ENCODE data around the gene PPP2R3B.

Gene PPP2R3B

DNA sequence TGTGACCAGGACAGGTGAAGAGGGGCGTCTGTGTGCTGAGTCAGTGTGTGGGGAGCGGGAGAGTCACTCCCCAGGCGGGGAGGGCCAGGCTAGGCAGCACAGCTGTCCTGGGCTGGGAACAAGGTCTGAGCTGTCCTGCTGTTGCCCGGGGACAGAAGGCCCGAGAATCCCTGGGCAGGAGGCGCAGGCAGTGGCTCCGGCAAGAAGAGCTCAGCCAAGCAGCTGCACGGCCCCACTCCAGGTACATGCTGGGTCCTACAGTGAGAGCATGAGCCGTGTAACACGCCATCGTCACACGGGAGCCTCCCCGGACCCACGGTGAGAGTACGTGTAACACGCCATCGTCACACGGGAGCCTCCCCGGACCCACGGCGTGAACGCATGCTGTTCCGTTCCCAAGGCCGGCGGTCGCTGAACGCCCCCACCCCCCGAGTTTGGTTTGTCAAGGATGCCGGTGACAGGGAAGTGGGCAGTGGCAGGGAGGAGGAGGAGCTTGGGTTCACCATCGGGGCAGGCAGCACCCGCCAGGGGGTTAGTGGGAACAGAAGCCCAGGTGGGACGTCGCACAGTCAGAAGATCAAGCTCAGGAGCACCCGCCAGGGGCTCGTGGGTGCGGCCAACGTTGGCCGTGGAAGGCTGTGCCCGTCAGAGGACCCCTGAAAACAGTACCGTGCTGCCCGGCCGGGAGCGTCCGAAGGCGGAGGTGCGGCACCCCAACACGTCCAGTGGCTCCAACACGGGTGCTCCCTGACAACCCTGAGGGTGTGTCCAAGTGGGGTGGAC is 15.6 kb downstream of the PPP2R3B start:
- in situ Hi-C loops (cut with MboI; ENCODE audit: low sequenced_read_pairs): no loop called here

DNA sequence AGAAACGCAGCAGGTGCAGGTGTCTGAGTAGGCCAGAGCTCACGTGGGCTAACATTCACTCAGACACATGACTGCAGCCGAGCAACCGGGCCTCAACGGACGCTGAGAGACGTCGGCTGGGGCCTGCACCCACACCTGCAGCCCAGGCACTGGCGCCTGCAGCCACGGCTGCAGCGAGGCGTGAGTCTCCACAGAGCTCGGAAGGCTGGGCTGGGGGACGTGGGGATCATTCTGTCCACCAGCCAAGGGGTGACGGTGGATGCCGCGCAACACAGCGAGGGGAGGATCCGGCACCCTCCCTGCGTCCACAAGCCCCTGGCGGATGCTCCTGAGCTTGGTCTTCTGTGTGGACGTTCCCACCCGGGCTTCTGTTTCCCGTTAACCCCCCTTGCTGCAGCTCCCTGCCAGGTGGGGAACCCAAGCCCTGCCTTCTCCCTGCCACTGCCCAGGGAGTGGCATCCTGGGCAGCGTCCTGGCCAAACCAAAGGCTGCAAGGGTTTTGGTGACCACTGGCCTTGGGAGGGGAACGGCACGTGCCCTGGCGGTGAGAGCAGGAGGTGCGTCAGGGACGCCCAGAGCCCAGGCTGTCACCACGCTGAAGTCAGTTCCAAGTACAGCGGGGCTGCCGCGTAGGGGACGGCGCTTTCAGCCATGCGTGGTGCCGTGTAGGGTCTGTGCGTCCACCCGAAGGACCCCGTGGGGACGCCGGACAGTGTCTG is 16.3 kb downstream of the PPP2R3B start:
- in situ Hi-C loops (cut with MboI; ENCODE audit: low sequenced_read_pairs): no loop called here

DNA sequence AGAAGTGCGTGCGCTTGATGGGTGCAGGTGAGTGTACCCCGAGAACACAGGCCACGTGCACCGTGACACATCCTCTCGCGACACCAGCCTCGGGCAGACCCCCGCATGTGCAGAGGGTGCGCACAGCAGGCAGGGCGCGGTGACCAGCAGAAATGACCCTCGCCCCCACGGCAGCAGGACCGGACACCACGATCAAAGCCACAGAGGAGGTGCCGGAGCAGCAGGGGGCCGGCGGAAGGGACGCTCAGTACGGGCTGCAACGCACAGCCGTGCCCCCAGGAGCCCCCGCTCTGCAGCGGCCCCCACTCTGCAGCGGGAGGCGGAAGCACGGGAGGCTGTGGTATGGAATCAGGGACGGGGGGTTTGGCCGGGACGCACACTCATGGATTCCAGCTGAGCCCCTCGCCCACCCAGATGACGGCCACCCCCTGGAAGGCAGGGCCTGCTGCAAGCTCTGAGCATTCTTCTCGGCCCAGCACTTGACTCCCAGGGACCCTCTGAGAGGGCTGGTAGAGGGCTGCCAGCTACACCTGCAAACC is 17.1 kb downstream of the PPP2R3B start:
- in situ Hi-C loops (cut with MboI; ENCODE audit: low sequenced_read_pairs): no loop called here

DNA sequence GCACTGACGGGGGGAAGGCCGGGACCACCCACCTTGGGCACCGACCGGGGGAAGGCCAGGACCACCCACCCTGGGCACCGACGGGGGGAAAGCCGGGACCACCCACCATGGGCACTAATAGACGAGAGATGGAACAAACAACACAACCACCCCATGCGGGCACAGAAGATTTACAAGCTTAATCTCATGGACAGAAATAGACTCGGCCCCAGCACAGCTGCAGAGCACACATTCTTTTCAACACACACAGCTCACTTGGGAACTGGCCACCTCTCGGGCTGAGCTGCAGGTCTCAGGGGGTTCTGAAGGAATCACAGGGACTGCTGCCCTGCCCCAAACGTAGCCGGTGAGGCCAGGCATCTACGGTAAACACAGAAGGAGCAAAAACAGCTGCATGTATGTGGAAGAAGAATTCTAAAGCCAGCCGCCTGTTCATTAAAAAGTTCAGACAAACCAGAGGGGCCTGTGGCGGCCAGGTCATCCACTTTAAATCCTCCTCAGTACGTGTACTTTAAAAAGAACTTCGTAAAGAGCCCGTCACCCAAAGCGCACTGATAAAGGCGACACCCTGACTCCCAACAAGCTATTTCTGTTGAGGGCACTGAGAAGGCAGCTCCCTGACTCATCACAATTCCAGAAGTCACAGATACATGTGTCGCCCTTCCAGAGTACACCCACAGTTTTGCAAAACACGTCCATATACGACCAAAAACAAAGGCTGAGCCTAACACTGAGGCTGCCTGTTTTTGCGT is 17.7 kb downstream of the PPP2R3B start:
- in situ Hi-C loops (cut with MboI; ENCODE audit: low sequenced_read_pairs): no loop called here

DNA sequence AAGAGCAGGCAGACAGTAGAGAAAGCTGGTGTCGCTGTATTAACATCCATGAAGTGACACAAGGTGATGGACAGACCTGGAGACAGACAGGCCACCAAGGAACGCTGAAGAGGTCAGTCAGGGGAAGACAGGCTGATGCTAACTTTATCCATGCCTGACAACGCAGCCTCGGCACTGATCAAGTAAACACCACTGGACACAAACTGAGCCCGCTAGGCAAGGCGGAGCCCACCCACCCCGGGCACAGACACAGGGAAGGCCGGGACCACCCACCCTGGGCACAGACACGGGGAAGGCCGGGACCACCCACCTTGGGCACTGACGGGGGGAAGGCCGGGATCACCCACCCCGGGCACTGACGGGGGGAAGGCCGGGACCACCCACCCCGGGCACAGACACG is 18.8 kb downstream of the PPP2R3B start:
- in situ Hi-C loops (cut with MboI; ENCODE audit: low sequenced_read_pairs): no loop called here

- in situ Hi-C loops (cut with MboI; ENCODE audit: low sequenced_read_pairs): no loop called here
Observed at GRCh38 chrX:367349-367748, 19.4 kb downstream of the PPP2R3B start.

DNA sequence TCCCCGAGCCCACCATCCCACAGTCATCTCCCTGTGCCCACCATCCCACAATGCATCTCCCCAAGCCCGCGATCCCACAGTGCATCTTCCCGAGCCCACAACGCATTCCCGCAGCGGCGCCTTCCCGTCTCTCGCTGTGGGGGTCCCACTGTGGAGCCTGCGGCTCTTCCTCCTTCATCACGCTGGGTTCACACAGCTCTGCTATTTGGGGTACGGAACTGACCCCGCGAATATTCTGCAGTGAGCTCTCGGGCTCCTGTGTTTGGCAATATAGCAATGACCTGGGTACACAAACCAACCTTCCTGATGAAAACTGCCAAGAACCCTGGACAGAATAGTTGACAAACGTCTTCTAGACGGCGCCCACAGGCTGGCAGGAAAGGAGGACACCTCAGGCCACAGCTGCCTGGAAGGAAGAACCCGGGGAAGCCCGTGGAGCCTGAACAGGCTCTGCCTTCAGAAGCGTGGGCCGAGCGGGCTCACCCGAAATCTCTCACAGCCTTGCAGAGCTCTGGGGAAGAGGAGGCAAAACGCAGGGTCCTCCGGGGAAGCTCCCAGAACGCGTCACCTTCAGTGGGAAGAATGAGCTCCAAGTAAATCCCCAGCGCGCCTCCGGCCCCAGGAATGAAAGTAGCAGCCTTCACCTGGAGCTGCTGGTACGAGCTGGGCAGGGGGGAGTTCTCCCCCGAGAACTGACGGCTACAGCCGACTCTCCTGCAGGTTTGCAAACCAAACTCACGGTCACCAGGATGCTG is 22.9 kb downstream of the PPP2R3B start:
- in situ Hi-C loops (cut with MboI; ENCODE audit: low sequenced_read_pairs): no loop called here

GRCh38 chrX:362937-363620 is 23.6 kb downstream of the PPP2R3B start:
- in situ Hi-C loops (cut with MboI; ENCODE audit: low sequenced_read_pairs): no loop called here

- in situ Hi-C loops (cut with MboI; ENCODE audit: low sequenced_read_pairs): no loop called here
Observed at GRCh38 chrX:362351-362750, 24.4 kb downstream of the PPP2R3B start.

DNA sequence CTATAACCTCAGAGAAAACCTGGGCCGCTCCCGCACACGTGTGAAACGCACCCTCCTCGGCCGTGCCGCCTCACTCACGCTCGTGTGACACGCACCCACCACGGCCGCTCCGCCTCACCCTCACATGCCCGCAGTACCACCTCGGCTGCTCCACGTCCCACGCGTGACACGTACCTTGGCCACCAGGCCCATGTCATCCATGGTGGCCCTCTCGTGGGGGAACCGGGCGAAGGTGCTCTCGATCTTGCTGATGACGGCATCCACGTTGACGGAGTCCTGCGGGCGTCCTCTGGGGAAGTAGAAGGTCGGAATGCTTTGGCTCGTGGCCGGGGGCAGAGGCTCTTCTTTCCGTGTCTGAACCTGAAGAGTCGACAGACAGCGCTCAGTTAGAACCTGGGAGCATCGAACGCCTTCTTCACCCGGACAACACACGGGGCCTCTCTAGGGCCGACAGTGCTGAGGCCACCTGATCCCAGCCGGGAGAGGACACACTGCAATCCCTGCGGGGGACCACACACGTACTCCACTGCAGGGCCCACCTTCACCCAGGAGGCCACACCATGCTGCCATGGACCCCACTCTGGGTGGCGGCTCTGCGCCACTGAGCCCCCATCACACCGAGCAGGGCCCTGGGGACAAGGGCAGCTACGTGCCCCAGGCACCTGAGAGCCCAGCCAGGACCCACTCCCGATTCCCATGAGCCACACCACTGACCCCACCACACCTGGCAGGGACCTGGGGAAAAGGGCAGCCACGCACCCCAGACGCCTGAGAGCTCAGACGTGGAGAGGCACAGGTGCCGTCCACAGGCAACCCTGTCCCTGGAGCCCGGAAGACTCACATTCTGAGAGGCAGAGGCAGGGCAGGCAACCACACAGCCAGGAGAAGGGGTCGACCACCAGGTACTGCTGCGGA is 25.2 kb downstream of the PPP2R3B start:
- in situ Hi-C loops (cut with MboI; ENCODE audit: low sequenced_read_pairs): no loop called here

- in situ Hi-C loops (cut with MboI; ENCODE audit: low sequenced_read_pairs): no loop called here
Observed at GRCh38 chrX:360496-361150, 26.1 kb downstream of the PPP2R3B start.

- in situ Hi-C loops (cut with MboI; ENCODE audit: low sequenced_read_pairs): no loop called here
Observed at GRCh38 chrX:358651-359143, 28.0 kb downstream of the PPP2R3B start.

GRCh38 chrX:357693-358471 is 28.8 kb downstream of the PPP2R3B start:
- in situ Hi-C loops (cut with MboI; ENCODE audit: low sequenced_read_pairs): no loop called here

DNA sequence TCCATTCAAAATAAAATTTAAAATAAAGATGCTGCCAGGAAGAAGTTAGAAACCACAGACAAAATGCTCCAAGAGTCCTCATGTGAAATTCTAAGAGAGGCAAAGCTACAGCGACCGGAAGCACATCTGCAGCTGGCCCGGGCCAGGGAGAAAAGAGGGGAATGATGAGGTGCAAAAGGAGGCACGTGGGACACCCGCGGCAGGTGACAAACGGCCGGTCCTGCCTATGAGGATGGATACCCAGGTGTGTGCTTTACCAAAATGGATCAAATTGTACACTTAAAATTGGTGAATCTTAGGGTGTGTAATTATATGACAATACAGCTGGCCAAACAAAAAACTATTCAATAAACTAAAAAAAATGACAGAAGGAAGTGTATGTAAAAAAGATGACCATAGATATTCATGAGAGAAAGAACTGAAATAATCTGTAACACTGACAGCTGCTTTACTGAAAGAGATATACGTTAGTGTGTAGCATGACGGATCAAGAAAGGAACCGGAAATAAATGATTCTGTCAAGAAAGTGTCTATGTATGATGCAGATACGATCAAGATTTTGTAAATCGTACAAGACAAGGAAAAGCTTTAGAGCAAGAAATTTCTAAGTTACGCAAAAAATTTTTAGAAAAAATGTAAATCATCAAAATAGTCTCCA is 29.5 kb downstream of the PPP2R3B start:
- in situ Hi-C loops (cut with MboI; ENCODE audit: low sequenced_read_pairs): no loop called here

DNA sequence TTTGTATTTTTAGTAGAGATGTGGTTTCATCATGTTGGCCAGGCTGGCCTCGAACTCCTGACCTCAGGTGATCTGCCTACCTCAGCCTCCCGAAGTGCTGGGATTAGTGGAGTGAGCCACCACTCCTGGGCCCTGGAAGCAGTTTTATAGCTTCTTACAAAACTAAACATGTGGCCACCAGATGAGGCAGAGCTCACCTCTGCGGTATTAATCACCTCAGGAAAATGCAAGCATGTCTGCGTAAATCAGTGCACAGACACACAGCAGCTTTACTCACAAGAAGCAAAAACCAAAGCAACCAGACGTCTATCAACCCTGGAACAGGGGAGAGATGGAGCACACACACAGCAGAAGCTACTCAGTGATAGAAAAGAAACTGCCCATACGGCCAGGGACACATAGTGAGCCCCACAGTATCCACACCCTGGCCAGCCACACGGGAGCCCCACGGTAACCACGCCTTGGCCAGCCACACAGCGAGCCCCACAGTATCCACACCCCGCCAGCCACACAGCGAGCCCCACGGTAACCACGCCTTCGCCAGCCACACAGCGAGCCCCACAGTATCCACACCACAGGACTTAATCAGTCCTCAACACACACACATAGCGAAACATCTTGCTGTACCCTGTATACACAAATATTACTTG is 30.2 kb downstream of the PPP2R3B start:
- in situ Hi-C loops (cut with MboI; ENCODE audit: low sequenced_read_pairs): no loop called here

GRCh38 chrX:355329-356050 is 31.2 kb downstream of the PPP2R3B start:
- in situ Hi-C loops (cut with MboI; ENCODE audit: low sequenced_read_pairs): no loop called here

Measured in hTERT RPE-1 (cell line).